Measurements from ENCODE around the gene KCNK17.
"Not testable (repeated sequence)": the region's sequence is repeated elsewhere in the genome, so short reads cannot be mapped to it uniquely, and the experiment has no call there.

Gene KCNK17

GRCh38 chr6:39294133-39294532 is 20.1 kb downstream of the KCNK17 start:
- Histone ChIP-seq H3K27me3 (replicated peaks; ENCODE audit: control insufficient read depth, insufficient read depth, low read length, poor library complexity, severe bottlenecking) (no peaks in the 10 kb centered on the region), H3K4me1 (ENCODE audit: control insufficient read depth, insufficient read depth, low read length, poor library complexity, severe bottlenecking) (no peaks in the 10 kb centered on the region), H3K27ac (ENCODE audit: insufficient read depth, low read length, poor library complexity, severe bottlenecking) (no peak overlapping the region), H3K36me3 (ENCODE audit: control insufficient read depth, insufficient read depth, low read length) (no peaks in the 10 kb centered on the region), H3K9me3 (ENCODE audit: control insufficient read depth, low read length) (no peaks in the 10 kb centered on the region), H3K4me3 (ENCODE audit: insufficient read depth, low read depth, low read length, poor library complexity, severe bottlenecking) (no peak overlapping the region)
- DNase-seq = no peak

GRCh38 chr6:39292637-39293036 is 21.6 kb downstream of the KCNK17 start:
- H3K4me3 ChIP-seq (ENCODE audit: insufficient read depth, low read depth, low read length, poor library complexity, severe bottlenecking) = no peak overlapping the region
- DNase-seq = no peak
- no peaks in the 10 kb centered on the region for H3K27me3 ChIP-seq (replicated peaks; ENCODE audit: control insufficient read depth, insufficient read depth, low read length, poor library complexity, severe bottlenecking)
- H3K36me3 ChIP-seq (ENCODE audit: control insufficient read depth, insufficient read depth, low read length) = no peaks in the 10 kb centered on the region
- H3K9me3 ChIP-seq (ENCODE audit: control insufficient read depth, low read length) = no peaks in the 10 kb centered on the region
- no peaks in the 10 kb centered on the region for H3K4me1 ChIP-seq (ENCODE audit: control insufficient read depth, insufficient read depth, low read length, poor library complexity, severe bottlenecking)
- H3K27ac ChIP-seq (ENCODE audit: insufficient read depth, low read length, poor library complexity, severe bottlenecking) = no peak overlapping the region

DNA sequence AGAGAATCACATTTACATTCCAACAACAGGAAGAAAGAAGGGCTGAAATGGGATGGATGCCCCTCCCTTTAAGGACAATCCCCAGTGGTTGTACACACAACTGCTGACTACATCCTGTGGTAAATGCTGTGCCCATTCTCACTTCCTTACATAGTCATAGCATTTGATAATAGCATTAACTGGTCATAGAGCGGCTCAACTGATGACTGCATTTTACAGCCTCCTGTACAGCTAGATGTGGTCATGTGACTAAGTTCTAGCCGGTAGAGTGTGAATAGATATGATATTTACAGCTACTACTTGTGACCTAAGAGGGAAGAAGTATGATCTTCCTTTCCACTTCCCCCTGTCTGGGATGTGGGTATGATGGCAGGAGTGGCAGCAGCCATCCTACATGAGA is 24.7 kb downstream of the KCNK17 start:
- H3K4me3 ChIP-seq (ENCODE audit: insufficient read depth, low read depth, low read length, poor library complexity, severe bottlenecking) = no peak overlapping the region
- H3K36me3 ChIP-seq (ENCODE audit: control insufficient read depth, insufficient read depth, low read length) = no peaks in the 10 kb centered on the region
- H3K27me3 ChIP-seq (replicated peaks; ENCODE audit: control insufficient read depth, insufficient read depth, low read length, poor library complexity, severe bottlenecking) = no peaks in the 10 kb centered on the region
- no peaks in the 10 kb centered on the region for H3K9me3 ChIP-seq (ENCODE audit: control insufficient read depth, low read length)
- no peaks in the 10 kb centered on the region for H3K4me1 ChIP-seq (ENCODE audit: control insufficient read depth, insufficient read depth, low read length, poor library complexity, severe bottlenecking)
- no peak for DNase-seq
- no peak overlapping the region for H3K27ac ChIP-seq (ENCODE audit: insufficient read depth, low read length, poor library complexity, severe bottlenecking)

- no peaks in the 10 kb centered on the region for H3K4me1 ChIP-seq (ENCODE audit: control insufficient read depth, insufficient read depth, low read length, poor library complexity, severe bottlenecking)
- H3K27me3 ChIP-seq (replicated peaks; ENCODE audit: control insufficient read depth, insufficient read depth, low read length, poor library complexity, severe bottlenecking) = no peaks in the 10 kb centered on the region
- no peaks in the 10 kb centered on the region for H3K9me3 ChIP-seq (ENCODE audit: control insufficient read depth, low read length)
- H3K27ac ChIP-seq (ENCODE audit: insufficient read depth, low read length, poor library complexity, severe bottlenecking) = no peak overlapping the region
- no peaks in the 10 kb centered on the region for H3K36me3 ChIP-seq (ENCODE audit: control insufficient read depth, insufficient read depth, low read length)
- H3K4me3 ChIP-seq (ENCODE audit: insufficient read depth, low read depth, low read length, poor library complexity, severe bottlenecking) = no peak overlapping the region
- no peak for DNase-seq
Observed at GRCh38 chr6:39287601-39288000, 26.6 kb downstream of the KCNK17 start.

DNA sequence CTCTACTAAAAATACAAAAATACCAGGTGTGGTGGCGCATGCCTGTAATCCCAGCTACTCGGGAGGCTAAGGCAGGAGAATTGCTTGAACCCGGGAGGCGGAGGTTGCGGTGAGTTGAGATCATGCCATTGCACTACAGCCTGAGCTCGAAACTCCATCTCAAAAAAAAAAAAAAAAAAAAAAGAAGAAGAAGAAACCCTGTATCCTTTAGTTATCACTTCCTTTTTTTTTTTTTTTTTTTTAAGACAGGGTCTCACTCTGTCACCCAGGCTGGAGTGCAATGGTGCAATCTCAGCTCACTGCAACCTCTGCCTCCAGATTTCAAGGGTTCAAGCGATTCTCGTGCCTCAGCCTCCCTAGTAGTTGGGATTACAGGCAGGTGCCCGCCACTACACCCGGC is 27.6 kb downstream of the KCNK17 start:
- not testable (repeated sequence) for H3K27me3 ChIP-seq (replicated peaks; ENCODE audit: control insufficient read depth, insufficient read depth, low read length, poor library complexity, severe bottlenecking); H3K4me3 ChIP-seq (ENCODE audit: insufficient read depth, low read depth, low read length, poor library complexity, severe bottlenecking); H3K4me1 ChIP-seq (ENCODE audit: control insufficient read depth, insufficient read depth, low read length, poor library complexity, severe bottlenecking); DNase-seq; H3K9me3 ChIP-seq (ENCODE audit: control insufficient read depth, low read length); H3K36me3 ChIP-seq (ENCODE audit: control insufficient read depth, insufficient read depth, low read length); H3K27ac ChIP-seq (ENCODE audit: insufficient read depth, low read length, poor library complexity, severe bottlenecking)

DNA sequence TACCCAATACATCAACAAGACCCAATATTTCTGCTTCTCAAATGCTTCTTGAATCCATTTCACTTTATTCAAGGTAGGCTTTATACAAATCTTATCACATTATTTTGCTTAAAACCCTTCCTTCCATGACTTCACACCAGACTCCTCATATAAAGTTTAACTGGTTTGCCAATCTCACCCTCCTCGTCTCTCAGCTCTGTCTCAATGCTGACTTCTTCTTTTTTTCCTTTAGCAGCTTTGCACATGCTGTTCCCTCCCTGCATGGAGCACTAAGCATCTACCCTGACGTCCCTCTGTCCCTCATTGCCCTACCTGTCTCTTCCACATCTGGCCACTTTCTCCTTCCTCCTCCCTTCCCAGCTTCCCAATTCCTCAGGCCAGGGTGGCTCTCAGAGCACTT is 31.4 kb downstream of the KCNK17 start:
- H3K27ac ChIP-seq (ENCODE audit: insufficient read depth, low read length, poor library complexity, severe bottlenecking) = no peak overlapping the region
- no peak overlapping the region for H3K4me3 ChIP-seq (ENCODE audit: insufficient read depth, low read depth, low read length, poor library complexity, severe bottlenecking)
- H3K9me3 ChIP-seq (ENCODE audit: control insufficient read depth, low read length) = no peaks in the 10 kb centered on the region
- no peaks in the 10 kb centered on the region for H3K36me3 ChIP-seq (ENCODE audit: control insufficient read depth, insufficient read depth, low read length)
- H3K27me3 ChIP-seq (replicated peaks; ENCODE audit: control insufficient read depth, insufficient read depth, low read length, poor library complexity, severe bottlenecking) = no peaks in the 10 kb centered on the region
- DNase-seq = no peak
- H3K4me1 ChIP-seq (ENCODE audit: control insufficient read depth, insufficient read depth, low read length, poor library complexity, severe bottlenecking) = no peaks in the 10 kb centered on the region

GRCh38 chr6:39281312-39281980 is 32.8 kb downstream of the KCNK17 start:
- Histone ChIP-seq H3K27me3 (replicated peaks; ENCODE audit: control insufficient read depth, insufficient read depth, low read length, poor library complexity, severe bottlenecking) (no peaks in the 10 kb centered on the region), H3K27ac (ENCODE audit: insufficient read depth, low read length, poor library complexity, severe bottlenecking) (no peak overlapping the region), H3K4me1 (ENCODE audit: control insufficient read depth, insufficient read depth, low read length, poor library complexity, severe bottlenecking) (no peaks in the 10 kb centered on the region), H3K36me3 (ENCODE audit: control insufficient read depth, insufficient read depth, low read length) (no peaks in the 10 kb centered on the region), H3K9me3 (ENCODE audit: control insufficient read depth, low read length) (no peaks in the 10 kb centered on the region), H3K4me3 (ENCODE audit: insufficient read depth, low read depth, low read length, poor library complexity, severe bottlenecking) (no peak overlapping the region)
- DNase-seq = no peak

DNA sequence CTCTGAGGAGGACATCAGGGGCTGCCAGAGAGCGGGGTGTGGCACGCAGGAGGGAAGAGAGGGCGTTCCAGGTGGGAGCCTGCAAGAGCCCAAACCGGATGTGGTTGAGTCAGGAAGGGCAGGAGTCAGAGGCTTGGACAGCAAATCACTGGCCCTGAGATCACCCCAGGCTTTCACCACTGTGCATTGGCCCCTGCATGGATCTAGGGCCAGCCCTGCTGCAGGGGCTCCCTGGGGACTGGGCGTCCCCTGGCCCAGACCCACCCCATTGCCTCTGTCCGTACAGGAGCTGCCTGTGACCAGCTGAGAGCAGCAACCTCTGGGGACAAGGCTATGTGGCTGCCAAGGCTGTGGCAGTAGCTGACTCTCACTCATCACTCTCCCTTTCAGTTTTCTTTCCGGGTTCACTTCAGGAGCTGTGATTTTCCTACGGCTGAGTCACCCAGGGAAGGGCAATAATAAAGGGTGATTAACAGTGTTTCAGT is 33.9 kb downstream of the KCNK17 start:
- Histone ChIP-seq H3K9me3 (ENCODE audit: control insufficient read depth, low read length) (no peaks in the 10 kb centered on the region), H3K27me3 (replicated peaks; ENCODE audit: control insufficient read depth, insufficient read depth, low read length, poor library complexity, severe bottlenecking) (no peaks in the 10 kb centered on the region), H3K4me1 (ENCODE audit: control insufficient read depth, insufficient read depth, low read length, poor library complexity, severe bottlenecking) (no peaks in the 10 kb centered on the region), H3K36me3 (ENCODE audit: control insufficient read depth, insufficient read depth, low read length) (no peaks in the 10 kb centered on the region), H3K4me3 (ENCODE audit: insufficient read depth, low read depth, low read length, poor library complexity, severe bottlenecking) (no peak overlapping the region), H3K27ac (ENCODE audit: insufficient read depth, low read length, poor library complexity, severe bottlenecking) (no peak overlapping the region)
- DNase-seq = no peak

- Histone ChIP-seq H3K27me3 (replicated peaks; ENCODE audit: control insufficient read depth, insufficient read depth, low read length, poor library complexity, severe bottlenecking) (no peaks in the 10 kb centered on the region), H3K36me3 (ENCODE audit: control insufficient read depth, insufficient read depth, low read length) (no peaks in the 10 kb centered on the region), H3K4me3 (ENCODE audit: insufficient read depth, low read depth, low read length, poor library complexity, severe bottlenecking) (no peak overlapping the region), H3K9me3 (ENCODE audit: control insufficient read depth, low read length) (no peaks in the 10 kb centered on the region), H3K27ac (ENCODE audit: insufficient read depth, low read length, poor library complexity, severe bottlenecking) (no peak overlapping the region), H3K4me1 (ENCODE audit: control insufficient read depth, insufficient read depth, low read length, poor library complexity, severe bottlenecking) (no peaks in the 10 kb centered on the region)
- DNase-seq = no peak
Observed at GRCh38 chr6:39279539-39279938, 34.7 kb downstream of the KCNK17 start.

GRCh38 chr6:39276379-39276995 is 37.7 kb downstream of the KCNK17 start:
- Histone ChIP-seq H3K36me3 (ENCODE audit: control insufficient read depth, insufficient read depth, low read length) (no peaks in the 10 kb centered on the region), H3K27me3 (replicated peaks; ENCODE audit: control insufficient read depth, insufficient read depth, low read length, poor library complexity, severe bottlenecking) (no peaks in the 10 kb centered on the region), H3K27ac (ENCODE audit: insufficient read depth, low read length, poor library complexity, severe bottlenecking) (no peak overlapping the region), H3K4me1 (ENCODE audit: control insufficient read depth, insufficient read depth, low read length, poor library complexity, severe bottlenecking) (no peaks in the 10 kb centered on the region), H3K9me3 (ENCODE audit: control insufficient read depth, low read length) (no peaks in the 10 kb centered on the region), H3K4me3 (ENCODE audit: insufficient read depth, low read depth, low read length, poor library complexity, severe bottlenecking) (no peak overlapping the region)
- no peak for DNase-seq
